ENCODE results near the gene AGTR1. TPM values are rescaled to one million over a fixed set of nuclear protein-coding genes. Genes with fewer than 3 reads are reported as not detected.

AGTR1 gene
- total and polyA plus RNA-seq, 4 donors = 2.9 to 17.9 (median 3.7) TPM

- TF ChIP-seq CTCF (IDR thresholded peaks at IDR 0.05; ENCODE audit: control extremely low read depth, extremely low read depth) = no peak
- ATAC-seq (ENCODE audit: insufficient read depth, low FRiP score) = no peak
- no peak overlapping the region for H3K27ac ChIP-seq (ENCODE audit: low read depth in 1 of 2, low read length in 1 of 2)
- WGBS, 2 donors = 96% methylated on average over 10 of the region's 10 CpGs
- no peak overlapping the region for H3K9ac ChIP-seq (ENCODE audit: insufficient read depth in 1 of 2, low read length in 2 of 2)
- no peaks in the 10 kb centered on the region for H3K27me3 ChIP-seq (ENCODE audit: control insufficient read depth in 3 of 3, insufficient read depth in 3 of 3, low read length in 2 of 3)
- H3K4me3 ChIP-seq = no peak overlapping the region
- H3K36me3 ChIP-seq (ENCODE audit: control insufficient read depth in 4 of 4, insufficient read depth in 4 of 4, low read length in 4 of 4) = peaks cover 0 to 14% (median 6%) of the 10 kb centered on the region in 4 donors
- H3K4me1 ChIP-seq (ENCODE audit: control insufficient read depth in 5 of 5, insufficient read depth in 5 of 5, low read length in 5 of 5) = no peaks in the 10 kb centered on the region
- no peak for DNase-seq
- peaks cover 0 to 2% (median 0%) of the 10 kb centered on the region in 4 donors for H3K9me3 ChIP-seq (ENCODE audit: control insufficient read depth in 4 of 4, insufficient read depth in 3 of 4, low read length in 3 of 4)
Observed at GRCh38 chr3:148741219-148741618, 43.5 kb downstream of the AGTR1 start.

GRCh38 chr3:148742118-148742517 lies 44.4 kb downstream of the AGTR1 start:
- ATAC-seq (ENCODE audit: insufficient read depth, low FRiP score) = no peak

GRCh38 chr3:148746053-148746452 lies 48.4 kb downstream of the AGTR1 start:
- Histone ChIP-seq H3K36me3 (ENCODE audit: control insufficient read depth in 4 of 4, insufficient read depth in 4 of 4, low read length in 4 of 4) (peaks cover 0 to 8% (median 0%) of the 10 kb centered on the region in 4 donors), H3K4me1 (ENCODE audit: control insufficient read depth in 5 of 5, insufficient read depth in 5 of 5, low read length in 5 of 5) (peaks cover 0 to 5% (median 0%) of the 10 kb centered on the region in 5 donors), H3K9me3 (ENCODE audit: control insufficient read depth in 4 of 4, insufficient read depth in 3 of 4, low read length in 3 of 4) (no peaks in the 10 kb centered on the region), H3K27me3 (ENCODE audit: control insufficient read depth in 3 of 3, insufficient read depth in 3 of 3, low read length in 2 of 3) (no peaks in the 10 kb centered on the region), H3K9ac (ENCODE audit: insufficient read depth in 1 of 2, low read length in 2 of 2) (no peak overlapping the region), H3K27ac (ENCODE audit: low read depth in 1 of 2, low read length in 1 of 2) (no peak overlapping the region), H3K4me3 (no peak overlapping the region)
- no peak for DNase-seq
- ATAC-seq (ENCODE audit: insufficient read depth, low FRiP score) = no peak
- TF ChIP-seq CTCF (IDR thresholded peaks at IDR 0.05; ENCODE audit: control extremely low read depth, extremely low read depth) = no peak
- 95 to 96% methylated on average over 5 of the region's 5 CpGs for WGBS, 2 donors

More at GRCh38 chr3:148742118-148742517, 44.4 kb downstream of the AGTR1 start:
- no peak overlapping the region for H3K4me3 ChIP-seq
- peaks cover 0 to 13% (median 4%) of the 10 kb centered on the region in 4 donors for H3K36me3 ChIP-seq (ENCODE audit: control insufficient read depth in 4 of 4, insufficient read depth in 4 of 4, low read length in 4 of 4)
- WGBS, 2 donors = 90 to 95% methylated on average over 6 of the region's 6 CpGs
- no peak for DNase-seq
- H3K27ac ChIP-seq (ENCODE audit: low read depth in 1 of 2, low read length in 1 of 2) = no peak overlapping the region
- TF ChIP-seq CTCF (IDR thresholded peaks at IDR 0.05; ENCODE audit: control extremely low read depth, extremely low read depth) = no peak
- no peak overlapping the region for H3K9ac ChIP-seq (ENCODE audit: insufficient read depth in 1 of 2, low read length in 2 of 2)
- H3K9me3 ChIP-seq (ENCODE audit: control insufficient read depth in 4 of 4, insufficient read depth in 3 of 4, low read length in 3 of 4) = peaks cover 0 to 2% (median 0%) of the 10 kb centered on the region in 4 donors
- no peaks in the 10 kb centered on the region for H3K4me1 ChIP-seq (ENCODE audit: control insufficient read depth in 5 of 5, insufficient read depth in 5 of 5, low read length in 5 of 5)
- no peaks in the 10 kb centered on the region for H3K27me3 ChIP-seq (ENCODE audit: control insufficient read depth in 3 of 3, insufficient read depth in 3 of 3, low read length in 2 of 3)

- DNase-seq (peak in 2 of 3 donors; percentile 58 to 66), ATAC-seq (ENCODE audit: insufficient read depth, low FRiP score) (no peak)
- WGBS, 2 donors = 8 to 82% methylated on average over 3 of the region's 3 CpGs
Observed at GRCh38 chr3:148748283-148748682, 50.6 kb downstream of the AGTR1 start.

More at GRCh38 chr3:148748283-148748682, 50.6 kb downstream of the AGTR1 start:
- TF ChIP-seq CTCF (IDR thresholded peaks at IDR 0.05; ENCODE audit: control extremely low read depth, extremely low read depth) = no peak
- Histone ChIP-seq H3K27me3 (ENCODE audit: control insufficient read depth in 3 of 3, insufficient read depth in 3 of 3, low read length in 2 of 3) (no peaks in the 10 kb centered on the region), H3K36me3 (ENCODE audit: control insufficient read depth in 4 of 4, insufficient read depth in 4 of 4, low read length in 4 of 4) (peaks cover 0 to 3% (median 0%) of the 10 kb centered on the region in 4 donors), H3K27ac (ENCODE audit: low read depth in 1 of 2, low read length in 1 of 2) (no peak overlapping the region), H3K9ac (ENCODE audit: insufficient read depth in 1 of 2, low read length in 2 of 2) (no peak overlapping the region), H3K9me3 (ENCODE audit: control insufficient read depth in 4 of 4, insufficient read depth in 3 of 4, low read length in 3 of 4) (no peaks in the 10 kb centered on the region), H3K4me3 (no peak overlapping the region), H3K4me1 (ENCODE audit: control insufficient read depth in 5 of 5, insufficient read depth in 5 of 5, low read length in 5 of 5) (peaks cover 0 to 5% (median 0%) of the 10 kb centered on the region in 5 donors)
